ENCODE measurements around the gene MIAT.

The MIAT gene

GRCh38 chr22:26635117-26635516 lies 22.3 kb upstream of the MIAT start:
- no peak for TF ChIP-seq CTCF (IDR thresholded peaks at IDR 0.05)

GRCh38 chr22:26636296-26636695 lies 21.1 kb upstream of the MIAT start:
- no peak for TF ChIP-seq CTCF (IDR thresholded peaks at IDR 0.05)

GRCh38 chr22:26642465-26643417 lies 14.6 kb upstream of the MIAT start:
- TF ChIP-seq CTCF (IDR thresholded peaks at IDR 0.05), result no peak

- no peak for TF ChIP-seq CTCF (IDR thresholded peaks at IDR 0.05)
Observed at GRCh38 chr22:26643418-26644100, 13.8 kb upstream of the MIAT start.

- TF ChIP-seq CTCF (IDR thresholded peaks at IDR 0.05), result no peak
Observed at GRCh38 chr22:26646158-26646557, 11.2 kb upstream of the MIAT start.

GRCh38 chr22:26648011-26648497 lies 9.3 kb upstream of the MIAT start:
- TF ChIP-seq CTCF (IDR thresholded peaks at IDR 0.05), result no peak

- no peak for TF ChIP-seq CTCF (IDR thresholded peaks at IDR 0.05)
Observed at GRCh38 chr22:26648528-26649388, 8.6 kb upstream of the MIAT start.
